NCI-H524 (cell line): ENCODE measurements around the gene NGEF.

Source experiments
- DNase-seq, 2 experiments: peaks; one replicate each; lab custom pipeline; 2025; lab: John Stamatoyannopoulos, UW

NGEF gene

DNA sequence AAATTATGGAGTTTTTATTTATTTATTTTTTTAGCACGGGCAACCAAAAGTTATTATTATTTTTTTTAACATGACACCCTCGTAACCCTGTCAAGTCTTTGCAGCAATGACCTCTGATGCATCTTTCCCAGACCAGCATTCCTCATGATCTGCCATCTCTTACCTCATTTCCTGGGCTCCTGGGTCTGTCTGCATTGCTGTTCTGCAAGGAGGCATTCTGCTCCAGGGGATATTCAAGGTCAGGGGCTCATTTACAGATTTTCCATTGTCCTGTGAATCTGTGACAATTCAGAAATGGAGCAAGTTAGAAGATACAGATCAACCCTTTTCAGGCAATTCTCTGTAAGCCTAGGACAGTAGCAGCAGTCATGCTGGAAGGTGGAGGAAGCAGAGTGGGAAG is 43.0 kb downstream of the NGEF start:
- no peak for DNase-seq

DNA sequence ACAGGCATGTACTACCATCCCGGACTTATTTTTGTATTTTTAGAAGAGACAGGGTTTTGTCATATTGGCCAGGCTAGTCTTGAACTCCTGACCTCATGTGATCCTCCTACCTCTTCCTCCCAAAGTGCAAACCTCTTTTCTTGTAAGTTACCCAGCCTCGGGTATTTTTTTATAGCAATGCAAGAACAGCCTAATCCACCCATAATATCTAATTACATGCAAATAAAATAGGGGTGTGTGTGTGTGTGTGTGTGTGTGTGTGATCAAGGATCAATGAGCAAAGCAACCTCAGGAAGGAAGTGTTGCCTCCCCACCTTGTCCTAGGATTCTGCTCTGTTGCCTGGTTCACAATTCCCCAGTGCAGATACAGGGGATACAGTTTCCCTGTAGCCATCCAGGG is 45.6 kb downstream of the NGEF start:
- DNase-seq = no peak

DNA sequence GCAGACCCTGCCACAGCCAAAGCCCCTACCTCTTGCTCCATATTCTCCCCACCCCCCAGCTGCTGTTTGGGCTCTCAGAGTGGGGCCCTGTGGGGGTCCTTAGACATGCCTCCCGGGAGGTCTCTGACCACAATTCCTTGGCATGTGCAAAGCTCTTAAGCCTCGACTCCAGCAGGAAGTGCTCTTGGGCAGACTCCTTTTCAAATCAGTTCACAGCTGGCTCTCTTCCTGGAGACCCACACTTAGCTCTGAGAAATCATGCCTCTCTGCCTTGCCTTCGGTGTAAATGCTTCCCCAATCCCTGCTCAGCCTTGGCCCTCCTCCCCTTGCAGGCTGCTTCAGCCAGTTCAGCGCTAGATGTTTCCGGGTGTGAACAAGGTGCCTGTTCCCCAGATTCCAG is 46.9 kb downstream of the NGEF start:
- no peak for DNase-seq

DNA sequence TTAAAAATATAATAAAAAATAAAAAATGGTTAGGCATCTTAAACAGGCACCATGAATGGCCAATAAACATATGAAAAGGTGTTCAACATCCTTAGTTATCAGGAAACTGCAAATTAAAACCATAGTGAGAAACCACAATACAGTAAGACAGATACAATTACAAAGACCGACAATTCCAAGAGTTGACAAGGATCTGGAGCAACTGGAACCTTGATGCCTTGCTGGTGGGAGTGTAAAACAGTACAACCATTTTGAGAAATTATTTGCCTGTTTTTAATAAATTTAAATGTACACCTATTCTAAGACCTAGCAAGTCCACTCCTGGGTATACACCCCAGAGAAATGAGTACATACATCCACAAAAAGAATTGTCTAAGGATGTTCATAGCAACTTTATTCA is 49.1 kb downstream of the NGEF start:
- no peak for DNase-seq

DNA sequence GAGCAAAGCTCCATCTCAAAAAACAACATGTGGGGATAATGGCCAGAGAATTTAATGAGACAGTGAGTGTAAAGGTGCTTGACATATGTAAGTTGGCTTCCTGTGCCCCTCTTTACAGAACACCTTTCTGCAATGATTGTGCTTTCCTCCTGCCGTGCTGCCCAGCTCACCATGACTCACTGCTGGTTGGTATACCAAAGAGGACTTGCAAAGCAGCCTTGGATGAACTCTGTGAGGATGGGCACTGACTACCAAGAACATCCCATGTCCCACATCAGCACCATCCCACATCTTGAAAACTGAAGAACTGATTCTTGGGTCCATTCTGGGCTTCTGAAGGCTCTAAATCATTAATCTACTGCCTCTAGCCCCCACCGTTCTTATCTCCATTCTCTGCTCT is 52.2 kb downstream of the NGEF start:
- no peak for DNase-seq

DNA sequence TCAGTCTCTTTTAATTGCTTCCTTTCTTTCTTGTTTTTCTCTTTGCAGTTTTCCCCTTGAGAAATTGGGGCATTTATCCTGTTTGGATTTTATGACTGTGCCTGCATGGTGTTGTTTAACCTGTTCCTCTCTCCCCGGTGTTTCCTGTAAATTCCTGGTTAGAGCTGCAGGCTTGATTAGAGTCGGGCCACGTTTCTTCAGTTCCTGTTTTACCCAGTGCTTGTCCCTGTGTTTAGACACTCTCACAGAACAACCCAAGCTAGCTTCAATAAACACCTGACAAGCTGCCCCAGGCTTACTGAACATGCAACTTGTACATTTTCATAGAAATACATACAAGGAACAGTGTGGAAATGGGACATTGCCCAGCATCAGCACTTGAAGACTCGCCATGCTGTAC is 53.9 kb downstream of the NGEF start:
- no peak for DNase-seq

DNA sequence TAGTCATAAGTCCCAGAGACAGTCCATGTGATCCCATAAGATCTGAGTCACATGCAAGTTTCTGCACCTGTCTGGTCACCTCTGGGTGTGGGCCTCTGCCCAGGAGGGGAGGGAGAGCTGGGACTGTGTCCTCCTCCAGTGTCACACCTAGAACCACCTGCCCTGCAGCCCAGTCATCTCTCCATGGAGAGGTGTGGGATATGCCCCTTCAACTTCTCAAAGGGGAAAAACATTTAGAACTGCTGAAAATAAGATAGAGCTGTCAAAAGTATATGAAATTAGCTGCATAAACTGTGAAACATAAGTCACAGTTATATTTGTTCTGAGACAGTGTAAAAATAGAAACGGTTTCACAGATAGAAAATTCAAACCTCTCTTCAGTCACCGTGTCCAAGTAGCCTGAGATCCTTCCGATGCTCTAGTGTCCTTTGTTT is 55.4 kb downstream of the NGEF start:
- no peak for DNase-seq

DNA sequence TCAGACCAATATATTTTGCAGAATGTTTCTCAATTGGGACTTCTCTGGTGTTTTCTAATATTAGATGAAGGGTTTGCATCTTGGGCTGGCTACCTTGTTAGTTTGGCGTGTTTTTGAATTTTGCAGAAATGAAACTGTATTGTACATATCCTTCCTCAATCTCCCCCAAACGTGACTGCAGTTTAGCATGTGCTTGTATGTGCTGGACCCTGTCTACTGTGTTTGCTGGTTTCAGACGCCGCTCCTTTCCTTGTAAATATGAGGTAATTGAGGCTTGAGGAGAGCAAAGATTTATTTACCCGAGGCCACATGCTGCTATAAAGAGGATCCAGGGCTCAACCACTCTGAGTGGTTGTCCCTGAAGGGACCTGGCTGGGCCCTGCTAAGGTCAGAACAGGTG is 57.2 kb downstream of the NGEF start:
- DNase-seq = no peak

DNA sequence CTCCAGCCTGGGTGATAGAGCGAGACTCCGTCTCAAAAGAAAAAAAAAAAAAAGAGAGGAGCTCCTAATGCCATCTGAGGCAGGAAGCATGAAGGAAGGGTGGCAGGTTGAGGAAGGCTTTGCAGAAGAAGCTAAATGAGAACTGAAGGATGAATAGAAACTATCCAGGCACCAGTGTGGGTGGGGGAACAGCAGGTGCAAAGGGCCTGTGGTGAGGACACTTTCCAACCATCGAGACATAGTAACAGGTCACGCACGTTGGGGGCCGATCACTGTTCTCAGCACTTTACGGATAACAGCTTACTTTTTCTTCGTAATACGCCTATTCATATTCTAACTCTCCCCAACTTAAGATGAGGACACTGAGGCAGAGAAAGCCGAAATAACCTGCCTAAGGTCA is 58.4 kb downstream of the NGEF start:
- DNase-seq = no peak

DNA sequence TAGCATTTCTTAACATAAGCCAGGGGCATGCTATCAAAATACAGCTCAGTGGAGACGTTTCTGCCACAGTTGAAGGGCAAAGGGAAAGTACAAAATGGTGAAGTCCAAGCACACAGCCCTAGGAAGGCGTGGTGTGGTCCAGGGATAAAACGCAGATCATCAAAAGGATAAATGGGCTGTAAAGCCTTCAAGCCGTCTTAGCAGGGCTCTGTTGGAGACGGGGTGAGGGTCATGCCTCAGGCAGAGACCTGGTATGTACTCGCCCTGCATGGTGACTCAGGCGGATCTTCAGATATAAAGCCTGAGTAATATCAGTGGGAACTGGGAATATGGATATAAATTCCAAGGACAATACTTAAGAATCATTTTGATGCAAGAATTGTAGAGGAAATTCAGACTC is 61.2 kb downstream of the NGEF start:
- no peak for DNase-seq

DNA sequence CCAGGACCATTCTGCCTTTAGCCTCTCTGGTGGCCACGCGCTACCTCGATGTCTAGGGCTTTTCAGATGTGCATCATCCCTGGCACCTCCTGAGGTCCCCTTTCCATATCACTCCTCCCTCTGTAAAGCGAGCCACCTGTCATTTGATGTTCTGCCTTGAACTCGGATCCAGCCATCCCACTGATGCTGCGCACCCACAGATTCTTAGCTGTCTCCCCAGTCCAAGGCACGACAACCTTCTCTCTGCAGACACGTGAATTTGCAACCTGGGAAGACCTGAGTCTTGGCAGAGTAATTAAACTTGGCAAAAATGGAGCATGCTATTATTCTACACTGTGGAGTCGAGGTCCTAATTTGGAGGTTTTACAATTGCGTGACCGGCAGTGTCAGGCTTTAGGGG is 61.9 kb downstream of the NGEF start:
- no peak for DNase-seq

DNA sequence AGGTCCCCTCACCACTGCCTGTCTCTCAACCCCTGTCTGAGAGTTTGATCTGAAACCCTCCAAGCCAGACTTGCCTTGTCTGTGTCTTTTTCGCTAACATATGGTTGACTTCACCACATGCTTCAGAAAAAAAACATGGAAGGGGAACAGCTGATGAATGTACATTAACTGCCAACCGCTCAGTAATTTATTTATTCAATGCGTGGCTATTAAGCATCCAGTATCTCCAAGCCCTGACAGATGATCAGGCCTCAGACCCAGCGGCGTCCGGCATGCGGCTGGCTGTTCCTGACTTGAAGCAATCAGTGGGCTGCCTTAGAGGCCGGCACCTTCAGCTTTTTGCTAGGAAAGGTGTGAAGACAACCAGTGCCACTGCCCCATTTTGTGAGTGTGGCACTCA is 62.3 kb downstream of the NGEF start:
- no peak for DNase-seq

DNA sequence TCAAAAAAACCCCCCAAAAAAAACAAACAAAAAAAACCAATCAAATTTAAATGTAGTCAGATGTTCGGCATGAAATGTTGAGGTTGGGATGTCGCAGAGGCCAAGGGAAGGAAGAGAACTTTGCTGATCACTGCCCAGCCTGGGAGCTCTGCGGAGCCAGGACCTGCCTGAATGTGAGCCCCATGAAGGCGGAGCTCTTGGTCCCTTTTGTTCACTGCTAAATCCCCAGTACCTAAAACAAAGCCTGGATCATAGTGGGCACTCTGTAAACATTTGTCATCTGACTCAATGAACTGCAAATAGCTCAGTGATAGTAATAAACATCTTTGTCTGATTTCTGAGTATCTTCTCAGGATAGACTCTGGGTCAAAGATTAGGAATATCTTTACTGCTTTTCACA is 64.0 kb downstream of the NGEF start:
- DNase-seq = no peak

DNA sequence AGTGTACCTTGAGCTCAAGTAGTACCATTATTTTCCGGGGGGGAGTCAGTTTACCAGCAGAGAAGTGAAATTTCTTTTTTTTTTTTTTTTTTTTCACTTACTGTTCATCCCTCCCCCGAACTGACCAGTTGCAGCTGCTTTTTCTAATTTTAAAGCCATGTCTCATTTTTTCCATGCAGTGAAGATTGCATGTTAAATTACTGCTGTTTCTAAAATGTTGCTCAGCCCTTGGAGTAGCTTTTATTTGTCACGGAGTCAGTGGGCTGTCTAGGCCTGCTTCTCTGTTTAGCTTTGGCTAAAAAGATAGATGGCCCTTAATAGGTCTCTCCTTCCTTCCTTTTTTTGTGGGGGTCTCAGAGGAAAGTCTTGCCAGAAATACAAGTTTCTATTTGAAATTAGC is 70.2 kb downstream of the NGEF start:
- DNase-seq = no peak

DNA sequence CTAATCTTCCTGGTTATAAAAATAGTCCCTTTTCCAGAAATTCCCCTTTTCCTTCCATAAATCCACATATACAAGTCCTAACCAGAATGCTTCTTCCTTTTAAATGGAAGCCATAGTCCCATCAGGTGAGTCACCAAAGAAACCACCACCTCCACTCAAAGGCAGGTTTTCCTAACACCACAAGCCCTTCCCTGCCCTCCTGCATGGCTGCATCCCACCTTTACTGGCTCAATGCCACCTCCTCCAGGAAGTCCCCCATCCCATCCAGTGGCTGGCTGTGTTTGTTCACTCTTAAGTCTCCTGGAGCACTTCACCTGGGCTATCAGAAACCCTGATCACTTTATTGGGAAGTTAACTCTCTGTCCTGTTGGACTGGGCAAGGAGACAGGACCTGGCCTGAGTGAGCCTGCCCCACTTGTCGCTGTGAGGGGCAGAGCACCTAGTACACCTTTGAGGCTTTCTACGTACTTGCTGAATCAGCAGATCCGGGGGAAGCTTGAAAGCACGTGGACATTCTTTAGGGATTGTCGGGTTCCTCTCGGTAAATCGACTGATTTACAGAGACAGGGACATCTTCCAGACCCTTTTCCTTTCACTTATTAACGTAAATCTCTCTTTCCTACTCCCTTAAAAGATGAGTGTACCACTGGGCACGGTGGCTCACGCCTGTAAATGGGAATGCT is 71.0 kb downstream of the NGEF start:
- no peak for DNase-seq

DNA sequence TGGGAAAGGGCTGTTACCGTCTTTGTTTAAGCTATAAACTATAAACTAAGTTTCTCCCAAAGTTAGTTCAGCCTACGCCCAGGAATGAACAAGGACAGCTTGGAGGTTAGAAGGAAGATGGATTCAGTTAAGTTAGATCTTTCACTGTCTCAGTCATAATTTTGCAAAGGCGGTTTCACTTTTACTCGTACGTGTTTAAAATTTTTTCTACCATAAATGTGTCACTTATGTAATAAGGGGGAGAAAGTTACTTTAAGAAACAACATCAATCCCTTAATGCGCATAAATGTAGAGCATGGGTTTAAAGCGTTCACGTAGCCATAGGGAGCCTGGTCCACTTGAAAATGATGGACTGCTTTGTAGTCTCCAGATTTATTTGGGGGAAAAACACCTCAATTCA is 71.7 kb downstream of the NGEF start:
- no peak for DNase-seq

DNA sequence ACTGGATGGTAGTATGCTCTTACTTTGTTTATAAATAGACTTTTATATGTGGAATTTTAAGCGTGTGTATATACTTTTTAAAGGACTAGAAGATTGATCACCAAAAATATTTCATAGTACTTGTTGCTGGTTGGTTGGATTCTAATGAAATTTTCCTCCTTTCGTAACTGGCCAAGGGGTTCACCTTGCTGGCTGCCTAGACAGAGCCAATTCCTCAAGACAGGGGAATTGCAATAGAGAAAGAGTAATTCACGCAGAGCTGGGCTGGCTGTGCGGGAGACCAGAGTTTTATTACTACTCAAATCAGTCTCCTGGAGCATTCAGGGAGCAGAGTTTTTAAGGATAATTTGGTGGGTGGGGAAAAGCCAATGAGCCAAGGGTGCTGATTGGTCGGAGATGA is 72.3 kb downstream of the NGEF start:
- no peak for DNase-seq

DNA sequence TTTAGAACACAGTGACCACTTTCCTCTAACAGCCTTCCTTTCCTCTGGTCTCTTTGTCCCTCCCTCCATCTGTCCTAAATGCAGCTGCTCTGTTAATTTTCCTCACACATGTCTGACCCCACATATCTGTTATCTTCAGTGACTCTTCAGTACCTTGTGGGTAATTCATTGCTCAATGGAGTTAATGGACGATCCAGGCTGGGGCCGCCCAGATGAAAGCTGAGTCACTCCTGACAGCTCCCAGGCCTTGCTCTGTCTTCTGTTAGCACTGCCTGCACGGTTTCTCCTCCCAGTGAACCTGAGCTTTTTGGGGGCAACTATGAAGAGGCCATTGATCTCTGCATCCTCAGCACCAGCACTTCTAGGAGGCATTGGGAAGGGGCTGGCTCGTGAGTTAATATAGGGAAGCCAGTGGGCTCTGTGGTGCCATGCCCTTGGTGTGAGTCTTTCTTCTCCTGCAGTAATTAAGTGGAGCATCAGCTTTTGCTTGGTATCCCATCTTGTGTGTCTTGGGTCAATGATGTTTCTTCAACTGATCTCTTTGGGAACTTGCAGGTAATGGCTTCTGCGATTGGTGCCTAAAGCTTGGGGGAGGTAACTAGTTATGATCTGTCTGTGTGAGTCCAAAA is 75.7 kb downstream of the NGEF start:
- no peak for DNase-seq

DNA sequence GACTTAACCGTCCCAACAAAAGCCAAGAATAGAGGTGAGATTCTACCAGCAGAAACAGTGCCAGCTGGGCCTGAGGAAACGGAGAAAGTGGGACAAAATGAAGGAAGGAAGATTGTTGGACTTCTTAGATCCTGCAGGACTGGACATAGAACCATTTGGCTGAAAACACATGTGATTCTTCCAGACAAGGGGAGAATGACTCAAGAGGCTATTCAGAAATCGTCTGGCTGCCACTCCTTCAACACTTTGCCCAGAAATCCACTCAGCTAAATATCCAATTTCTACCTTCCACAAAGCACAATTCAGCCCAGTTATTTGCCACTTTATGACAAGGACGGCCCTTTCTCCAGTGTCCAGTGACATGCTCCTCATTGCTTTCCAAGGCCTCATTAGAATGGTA is 81.4 kb downstream of the NGEF start:
- no peak for DNase-seq

DNA sequence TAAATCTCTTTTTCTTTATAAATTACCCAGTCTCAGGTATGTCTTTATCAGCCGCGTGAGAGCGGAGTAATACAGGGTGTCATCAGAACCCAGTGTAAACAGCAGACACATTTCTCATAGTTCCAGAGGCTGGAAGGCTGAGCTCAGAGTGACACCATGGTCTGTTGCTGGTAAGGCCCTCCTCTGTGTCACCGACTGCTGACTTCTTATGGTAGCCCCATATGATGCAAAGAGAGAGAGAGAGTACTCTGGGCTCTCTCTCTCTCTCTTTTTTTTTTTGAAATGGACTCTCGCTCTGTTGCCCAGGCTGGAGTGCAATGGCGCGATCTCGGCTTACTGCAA is 83.0 kb downstream of the NGEF start:
- DNase-seq = no peak

DNA sequence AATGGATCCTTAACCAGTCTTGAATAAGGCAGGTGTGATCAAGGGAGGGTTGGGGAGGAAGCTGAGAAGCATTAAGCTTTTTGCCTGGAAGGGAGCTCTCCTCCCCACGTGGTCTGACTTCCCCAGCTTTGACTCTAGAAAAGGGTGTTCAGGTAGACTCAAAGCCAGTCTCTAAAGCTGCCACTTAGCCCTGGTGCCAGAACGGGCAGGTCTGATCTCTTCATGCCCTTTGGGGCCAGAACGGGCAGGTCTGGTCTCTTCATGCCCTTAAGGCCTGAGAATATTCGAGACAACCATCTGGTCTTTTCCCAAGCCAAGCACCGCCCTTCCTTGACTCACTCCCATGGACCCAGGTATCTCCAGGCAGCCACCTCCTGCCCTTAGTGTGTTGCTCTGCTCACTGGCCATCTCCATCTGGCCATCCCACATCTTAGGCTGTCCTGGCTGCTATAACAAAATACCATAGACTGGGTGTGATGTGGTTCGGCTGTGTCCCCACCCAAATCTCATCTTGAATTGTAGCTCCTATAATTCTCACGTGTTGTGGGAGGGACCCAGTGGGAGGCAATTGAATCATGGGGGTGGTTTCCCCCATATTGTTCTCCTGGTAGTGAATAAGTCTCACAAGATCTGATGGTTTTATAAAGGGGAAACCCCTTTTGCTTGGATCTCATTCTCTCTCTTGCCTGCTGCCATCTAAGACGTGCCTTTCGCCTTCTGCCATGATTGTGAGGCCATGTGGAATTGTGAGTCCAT is 83.6 kb downstream of the NGEF start:
- no peak for DNase-seq

DNA sequence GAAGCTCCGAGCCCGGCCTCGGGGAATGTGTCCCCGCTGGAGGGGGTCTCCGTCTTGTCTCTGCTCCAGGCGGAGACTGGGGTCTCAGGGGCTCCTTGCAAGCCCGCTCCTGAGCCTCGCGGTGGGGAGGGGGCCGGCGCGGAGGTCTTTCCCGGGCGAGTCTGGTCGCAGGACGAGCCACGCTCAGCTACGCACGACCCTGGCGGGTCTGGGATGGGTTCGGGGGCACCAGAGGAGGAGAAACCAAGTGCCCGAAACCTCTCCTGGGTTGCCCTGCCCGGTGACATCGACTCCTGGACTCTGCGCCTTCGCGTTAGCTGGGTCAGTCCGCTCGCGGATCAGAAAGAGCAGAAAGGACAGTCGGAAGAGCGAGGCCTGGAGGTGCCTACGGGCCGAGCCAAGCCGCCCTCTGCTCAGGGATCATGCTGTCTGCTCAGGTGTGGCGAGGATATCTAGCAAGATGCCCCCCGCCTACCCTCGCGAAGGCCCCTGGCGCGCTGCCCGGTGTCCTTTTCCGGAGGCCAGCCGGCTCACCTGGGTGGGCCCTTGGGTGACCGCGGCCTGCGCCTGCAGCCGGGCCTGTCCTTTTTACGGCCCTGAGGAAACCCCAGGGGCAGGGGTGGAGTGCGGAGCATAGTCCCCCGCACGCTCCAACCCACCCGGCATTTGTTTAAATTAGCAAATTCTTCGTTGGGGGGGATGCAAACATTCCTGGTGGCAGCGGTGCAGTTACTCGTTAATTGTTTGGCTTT is 84.3 kb downstream of the NGEF start:
- no peak for DNase-seq
